Neuron (in vitro differentiated cells): Measurements from ENCODE around the gene TADA1.

Source experiments
- H2AFZ ChIP-seq: one replicate; pipeline ENCODE4 v1.6.1; 2013; ENCODE audit warnings: low read depth, mild to moderate bottlenecking, inconsistent platforms, low read length, moderate library complexity
- H3K27me3 ChIP-seq: one replicate; pipeline ENCODE4 v1.6.1; 2013; ENCODE audit warnings: low read length; ENCODE audit not compliant: insufficient read depth
- H3K36me3 ChIP-seq: one replicate; pipeline ENCODE4 v1.6.1; 2013; ENCODE audit warnings: low read length; ENCODE audit not compliant: insufficient read depth
- H3K4me1 ChIP-seq: one replicate; pipeline ENCODE4 v1.6.1; 2013; ENCODE audit warnings: low read length; ENCODE audit not compliant: insufficient read depth
- H3K4me3 ChIP-seq: 2 replicates; pipeline ENCODE4 v1.5.1; 2013; ENCODE audit warnings: mild to moderate bottlenecking, low read length, moderate library complexity
- H3K9me3 ChIP-seq: one replicate; pipeline ENCODE4 v1.6.1; 2013; ENCODE audit warnings: low read length

The TADA1 gene

GRCh38 chr1:166907763-166908162 lies 31.7 kb upstream of the TADA1 start:
- no peak overlapping the region for H3K4me3 ChIP-seq
- H3K36me3 ChIP-seq, result peaks cover 6% of the 10 kb centered on the region
- H3K27me3 ChIP-seq, result no peaks in the 10 kb centered on the region
- H3K4me1 ChIP-seq, result peaks cover 13% of the 10 kb centered on the region
- no peak overlapping the region for H2AFZ ChIP-seq
- H3K9me3 ChIP-seq, result peaks cover 4% of the 10 kb centered on the region

GRCh38 chr1:166907051-166907450 lies 31.0 kb upstream of the TADA1 start:
- no peak overlapping the region for H3K4me3 ChIP-seq
- H3K27me3 ChIP-seq, result no peaks in the 10 kb centered on the region
- H2AFZ ChIP-seq, result no peak overlapping the region
- H3K9me3 ChIP-seq, result peaks cover 2% of the 10 kb centered on the region
- peaks cover 13% of the 10 kb centered on the region for H3K4me1 ChIP-seq
- peaks cover 6% of the 10 kb centered on the region for H3K36me3 ChIP-seq

- H3K9me3 ChIP-seq, result peaks cover 2% of the 10 kb centered on the region
- H3K36me3 ChIP-seq, result peaks cover 6% of the 10 kb centered on the region
- no peaks in the 10 kb centered on the region for H3K27me3 ChIP-seq
- no peak overlapping the region for H3K4me3 ChIP-seq
- no peak overlapping the region for H2AFZ ChIP-seq
- H3K4me1 ChIP-seq, result peaks cover 13% of the 10 kb centered on the region
These were observed 30.6 kb upstream of the TADA1 start for GRCh38 chr1:166906647-166907046.

- Histone ChIP-seq H3K4me1 (peaks cover 13% of the 10 kb centered on the region), H3K9me3 (peaks cover 2% of the 10 kb centered on the region)
These were observed 29.8 kb upstream of the TADA1 start for GRCh38 chr1:166905900-166906299.

DNA sequence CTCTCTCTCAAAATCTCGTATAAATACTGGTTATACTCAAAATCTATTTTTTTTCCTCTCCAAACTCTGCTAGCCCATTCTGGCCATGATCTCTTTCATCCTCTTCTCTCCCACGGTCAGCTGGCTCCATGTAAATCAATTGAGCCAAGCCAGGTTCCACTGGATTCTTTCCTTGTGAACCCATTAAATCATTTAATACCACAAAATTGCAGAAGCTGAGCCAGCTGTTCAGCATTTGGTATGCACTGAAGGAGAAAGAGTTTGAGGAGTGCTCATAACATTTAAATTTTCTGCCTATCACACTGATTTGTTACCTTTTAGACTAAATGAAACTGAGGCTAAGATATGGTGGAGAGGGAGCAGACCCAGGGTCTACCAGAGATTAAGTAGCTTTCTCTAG lies 29.1 kb upstream of the TADA1 start:
- peaks cover 13% of the 10 kb centered on the region for H3K4me1 ChIP-seq
- H3K36me3 ChIP-seq, result peaks cover 6% of the 10 kb centered on the region
- no peaks in the 10 kb centered on the region for H3K27me3 ChIP-seq
- H2AFZ ChIP-seq, result no peak overlapping the region
- no peak overlapping the region for H3K4me3 ChIP-seq
- peaks cover 2% of the 10 kb centered on the region for H3K9me3 ChIP-seq

More at GRCh38 chr1:166905900-166906299, 29.8 kb upstream of the TADA1 start:
- Histone ChIP-seq H3K27me3 (no peaks in the 10 kb centered on the region), H3K4me3 (no peak overlapping the region), H3K36me3 (peaks cover 6% of the 10 kb centered on the region), H2AFZ (no peak overlapping the region)

DNA sequence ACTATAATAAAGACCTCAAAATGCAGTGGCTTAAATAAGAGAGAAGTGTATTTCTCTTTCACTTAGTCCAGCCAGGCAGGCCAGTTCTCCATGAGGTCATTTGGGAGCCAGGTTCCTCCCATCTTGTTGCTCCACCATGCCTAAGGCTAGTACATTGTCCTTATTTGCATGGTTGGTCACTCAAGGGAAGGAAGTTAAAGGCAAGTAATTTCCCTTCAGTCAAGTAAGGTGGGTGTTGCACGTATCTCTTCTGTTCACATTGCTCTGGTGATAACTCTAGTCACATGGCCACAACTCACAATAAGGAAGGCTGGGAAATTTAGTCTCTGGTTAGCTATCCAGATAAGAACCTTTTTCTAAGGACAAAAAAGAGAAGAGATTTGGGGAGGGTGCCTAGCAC lies 27.2 kb upstream of the TADA1 start:
- Histone ChIP-seq H3K4me3 (no peak overlapping the region), H3K4me1 (peaks cover 13% of the 10 kb centered on the region), H3K27me3 (no peaks in the 10 kb centered on the region), H3K36me3 (peaks cover 5% of the 10 kb centered on the region), H2AFZ (no peak overlapping the region), H3K9me3 (peaks cover 2% of the 10 kb centered on the region)

- Histone ChIP-seq H3K36me3 (no peaks in the 10 kb centered on the region), H3K4me1 (peaks cover 13% of the 10 kb centered on the region), H3K4me3 (no peak overlapping the region), H3K9me3 (peaks cover 6% of the 10 kb centered on the region), H3K27me3 (no peaks in the 10 kb centered on the region), H2AFZ (no peak overlapping the region)
These were observed 26.2 kb upstream of the TADA1 start for GRCh38 chr1:166902279-166902678.

GRCh38 chr1:166900987-166901386 lies 24.9 kb upstream of the TADA1 start:
- H3K36me3 ChIP-seq, result no peaks in the 10 kb centered on the region
- no peak overlapping the region for H3K4me3 ChIP-seq
- peaks cover 7% of the 10 kb centered on the region for H3K4me1 ChIP-seq
- no peaks in the 10 kb centered on the region for H3K27me3 ChIP-seq
- H3K9me3 ChIP-seq, result peaks cover 6% of the 10 kb centered on the region
- H2AFZ ChIP-seq, result no peak overlapping the region

DNA sequence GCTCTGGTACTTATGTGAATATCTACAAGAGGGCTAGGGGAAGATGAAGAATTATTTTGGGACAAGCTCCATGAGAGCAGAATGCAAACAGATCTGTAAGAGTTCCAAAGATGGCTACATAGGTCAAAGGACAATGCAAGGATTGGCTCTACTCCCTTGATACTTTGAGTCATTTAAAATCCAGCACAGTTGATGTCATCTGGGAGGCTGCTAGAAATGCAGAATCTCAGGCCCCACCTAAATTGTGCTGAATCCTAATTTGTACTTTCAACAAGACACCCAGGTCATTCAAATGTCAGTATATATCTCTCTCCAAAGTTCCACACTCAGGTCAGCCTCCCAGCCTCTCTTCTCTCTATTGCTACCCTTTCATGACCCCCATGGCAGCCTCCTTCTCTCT lies 23.7 kb upstream of the TADA1 start:
- Histone ChIP-seq H3K36me3 (no peaks in the 10 kb centered on the region), H3K9me3 (peaks cover 6% of the 10 kb centered on the region), H2AFZ (no peak overlapping the region), H3K4me3 (no peak overlapping the region), H3K27me3 (no peaks in the 10 kb centered on the region), H3K4me1 (no peaks in the 10 kb centered on the region)

GRCh38 chr1:166895766-166896165 lies 19.7 kb upstream of the TADA1 start:
- Histone ChIP-seq H3K36me3 (no peaks in the 10 kb centered on the region), H3K4me3 (no peak overlapping the region), H3K4me1 (no peaks in the 10 kb centered on the region), H3K27me3 (no peaks in the 10 kb centered on the region), H2AFZ (no peak overlapping the region), H3K9me3 (peaks cover 8% of the 10 kb centered on the region)

DNA sequence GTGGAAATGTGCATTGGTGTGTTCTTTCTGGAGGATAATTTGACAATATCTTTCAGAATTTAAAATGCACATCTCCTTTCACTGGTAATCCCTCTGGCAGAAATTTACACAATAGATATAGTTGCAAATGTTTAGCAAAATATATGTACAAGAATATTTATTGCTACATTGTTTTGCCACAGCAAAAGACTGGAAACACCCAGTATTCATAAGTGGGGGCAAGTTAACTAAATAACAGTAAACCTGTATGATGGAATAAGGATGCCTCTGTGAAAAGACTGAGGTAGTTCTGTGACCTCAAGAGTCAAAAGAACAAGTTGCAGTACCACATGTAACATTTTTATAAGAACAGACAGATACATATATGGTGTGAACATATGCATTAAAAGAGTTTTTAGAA lies 13.7 kb upstream of the TADA1 start:
- no peaks in the 10 kb centered on the region for H3K27me3 ChIP-seq

DNA sequence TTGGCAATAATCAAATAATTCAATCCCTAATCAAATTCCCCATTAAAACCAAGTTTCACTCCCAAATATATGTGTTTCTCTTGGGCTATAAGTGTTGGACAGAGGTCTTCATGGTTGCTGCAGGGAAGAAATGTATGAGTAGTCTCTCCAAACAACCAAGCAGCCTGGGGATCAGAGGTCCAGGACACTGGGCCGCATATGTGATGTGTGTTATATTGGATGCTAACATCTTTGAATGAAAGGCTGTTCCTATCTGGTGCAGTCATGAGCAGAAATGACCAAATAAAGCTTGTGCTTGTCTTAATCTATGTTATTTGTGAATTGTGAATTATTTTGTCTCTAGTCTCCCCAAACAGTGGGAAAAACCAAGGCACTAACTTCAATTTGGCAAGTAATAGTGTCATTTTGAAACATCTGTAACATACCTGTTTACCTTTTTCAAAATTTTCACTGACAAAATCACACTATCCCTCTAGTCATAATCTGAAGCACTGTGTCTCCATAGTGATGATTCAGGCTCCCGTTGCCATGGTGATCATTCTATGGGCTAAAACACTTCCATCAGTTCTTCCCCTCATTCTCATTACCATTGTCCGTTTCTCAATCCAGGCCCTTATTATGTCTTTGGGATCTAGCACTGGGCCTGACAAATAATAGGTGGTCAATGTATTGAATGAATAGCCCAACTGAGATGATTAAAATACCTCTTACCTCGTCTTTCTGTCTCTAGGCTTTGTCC lies 12.5 kb upstream of the TADA1 start:
- Histone ChIP-seq H3K36me3 (no peaks in the 10 kb centered on the region), H3K27me3 (no peaks in the 10 kb centered on the region), H3K9me3 (peaks cover under 1% of the 10 kb centered on the region), H2AFZ (no peak overlapping the region), H3K4me1 (peaks cover 40% of the 10 kb centered on the region), H3K4me3 (no peak overlapping the region)

More for the DNA sequence above, 13.7 kb upstream of the TADA1 start:
- H2AFZ ChIP-seq, result no peak overlapping the region
- H3K4me3 ChIP-seq, result no peak overlapping the region
- peaks cover 40% of the 10 kb centered on the region for H3K4me1 ChIP-seq
- H3K36me3 ChIP-seq, result no peaks in the 10 kb centered on the region
- H3K9me3 ChIP-seq, result peaks cover 2% of the 10 kb centered on the region

DNA sequence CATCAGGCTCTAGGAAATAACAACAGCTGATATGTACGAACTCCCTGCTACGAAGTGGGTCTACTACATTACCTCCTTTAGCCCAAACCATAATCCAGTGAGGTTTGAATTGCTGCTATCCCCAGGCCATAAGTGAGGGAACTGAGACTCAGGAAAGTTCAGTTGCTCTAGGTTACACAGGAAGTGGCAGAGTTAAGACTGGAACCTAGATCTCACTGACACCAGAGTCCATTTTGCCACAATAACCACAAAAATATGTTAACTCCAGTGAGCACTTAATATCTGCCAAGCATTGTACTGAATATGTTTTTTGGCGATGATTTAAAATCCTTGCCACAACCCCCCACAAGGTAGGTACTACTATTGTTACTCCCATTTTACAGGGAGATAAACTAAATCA lies 8.9 kb upstream of the TADA1 start:
- H3K4me3 ChIP-seq, result no peak overlapping the region
- peaks cover 38% of the 10 kb centered on the region for H3K4me1 ChIP-seq
- H3K36me3 ChIP-seq, result no peaks in the 10 kb centered on the region
- no peaks in the 10 kb centered on the region for H3K9me3 ChIP-seq
- H2AFZ ChIP-seq, result no peak overlapping the region
- H3K27me3 ChIP-seq, result no peaks in the 10 kb centered on the region
